HL-60 (cell line): ENCODE data around the gene TPST2.

Experiments used
- DNase-seq, 2 experiments: peaks; one replicate each; pipeline ENCODE4 v3.0.0-alpha.2; 2010 to 2020; ENCODE audit warnings: low read depth in 1 of 2, low spot score in 1 of 2
- H3K27ac ChIP-seq: fragments of 250-450 bp; sonication (Bioruptor Pico); replicated peaks from 2 replicates; pipeline ENCODE4 v1.5.1; 2020; ENCODE audit warnings: mild to moderate bottlenecking, moderate library complexity
- H3K27me3 ChIP-seq: fragments of 250-450 bp; sonication (Bioruptor Pico); 2 replicates; pipeline ENCODE4 v1.5.1; 2021; ENCODE audit warnings: mild to moderate bottlenecking, moderate library complexity; ENCODE audit not compliant: insufficient read depth, poor library complexity, severe bottlenecking
- H3K4me3 ChIP-seq: replicated peaks from 2 replicates; pipeline ENCODE4 v1.5.1; 2011; ENCODE audit warnings: mild to moderate bottlenecking, control low read depth, low read length; ENCODE audit not compliant: insufficient read depth
- GABPA ChIP-seq: IDR thresholded peaks from 2 replicates; pipeline ENCODE4 v1.6.1; 2012; ENCODE audit warnings: low read depth
- POLR2AphosphoS5 ChIP-seq: IDR thresholded peaks from 2 replicates; pipeline ENCODE4 v1.6.1; 2012; ENCODE audit warnings: low read depth
- SPI1 ChIP-seq: IDR thresholded peaks from 2 replicates; pipeline ENCODE4 v1.6.1; 2012; ENCODE audit warnings: low read depth, mild to moderate bottlenecking, borderline replicate concordance
- TF ChIP-seq, protein P1 (sequence below): IDR thresholded peaks from 2 replicates; pipeline ENCODE4 v1.6.1; 2012; ENCODE audit warnings: low read depth; ENCODE audit not compliant: insufficient replicate concordance
- TF ChIP-seq, protein P2 (sequence below): IDR thresholded peaks from one replicate; pipeline ENCODE4 v1.5.1; 2011; ENCODE audit warnings: low read length, control low read depth, inconsistent platforms; ENCODE audit not compliant: insufficient read depth

Gene TPST2

DNA sequence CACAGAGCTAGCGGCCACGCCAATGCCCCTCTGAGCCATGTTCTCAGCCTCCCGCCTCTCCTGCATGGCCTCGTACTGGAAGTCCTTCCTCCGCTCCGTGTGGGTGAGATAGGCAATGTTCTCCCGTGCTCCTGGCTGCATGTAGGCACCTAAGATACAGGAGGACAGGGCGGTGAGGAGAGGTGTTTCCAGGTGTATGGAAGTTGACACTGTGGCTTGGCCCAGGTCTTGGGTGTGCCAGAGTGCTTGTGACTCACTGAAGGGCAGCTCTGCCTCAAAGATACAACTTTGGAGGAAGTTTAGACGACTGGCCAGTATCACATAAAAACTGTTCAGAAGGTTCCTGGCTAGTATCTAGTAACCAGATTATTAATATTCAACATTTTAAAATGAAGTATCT is 97.7 kb downstream of the TPST2 start:
- H3K27ac ChIP-seq: no peak overlapping the region
- H3K27me3 ChIP-seq: no peaks in the 10 kb centered on the region
- H3K4me3 ChIP-seq: no peak overlapping the region
- no peak for TF ChIP-seq POLR2AphosphoS5
- TF ChIP-seq GABPA: no peak
- TF ChIP-seq SPI1: no peak
- TF ChIP-seq, protein P1, sequence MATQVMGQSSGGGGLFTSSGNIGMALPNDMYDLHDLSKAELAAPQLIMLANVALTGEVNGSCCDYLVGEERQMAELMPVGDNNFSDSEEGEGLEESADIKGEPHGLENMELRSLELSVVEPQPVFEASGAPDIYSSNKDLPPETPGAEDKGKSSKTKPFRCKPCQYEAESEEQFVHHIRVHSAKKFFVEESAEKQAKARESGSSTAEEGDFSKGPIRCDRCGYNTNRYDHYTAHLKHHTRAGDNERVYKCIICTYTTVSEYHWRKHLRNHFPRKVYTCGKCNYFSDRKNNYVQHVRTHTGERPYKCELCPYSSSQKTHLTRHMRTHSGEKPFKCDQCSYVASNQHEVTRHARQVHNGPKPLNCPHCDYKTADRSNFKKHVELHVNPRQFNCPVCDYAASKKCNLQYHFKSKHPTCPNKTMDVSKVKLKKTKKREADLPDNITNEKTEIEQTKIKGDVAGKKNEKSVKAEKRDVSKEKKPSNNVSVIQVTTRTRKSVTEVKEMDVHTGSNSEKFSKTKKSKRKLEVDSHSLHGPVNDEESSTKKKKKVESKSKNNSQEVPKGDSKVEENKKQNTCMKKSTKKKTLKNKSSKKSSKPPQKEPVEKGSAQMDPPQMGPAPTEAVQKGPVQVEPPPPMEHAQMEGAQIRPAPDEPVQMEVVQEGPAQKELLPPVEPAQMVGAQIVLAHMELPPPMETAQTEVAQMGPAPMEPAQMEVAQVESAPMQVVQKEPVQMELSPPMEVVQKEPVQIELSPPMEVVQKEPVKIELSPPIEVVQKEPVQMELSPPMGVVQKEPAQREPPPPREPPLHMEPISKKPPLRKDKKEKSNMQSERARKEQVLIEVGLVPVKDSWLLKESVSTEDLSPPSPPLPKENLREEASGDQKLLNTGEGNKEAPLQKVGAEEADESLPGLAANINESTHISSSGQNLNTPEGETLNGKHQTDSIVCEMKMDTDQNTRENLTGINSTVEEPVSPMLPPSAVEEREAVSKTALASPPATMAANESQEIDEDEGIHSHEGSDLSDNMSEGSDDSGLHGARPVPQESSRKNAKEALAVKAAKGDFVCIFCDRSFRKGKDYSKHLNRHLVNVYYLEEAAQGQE: no peak
- no peak for DNase-seq

DNA sequence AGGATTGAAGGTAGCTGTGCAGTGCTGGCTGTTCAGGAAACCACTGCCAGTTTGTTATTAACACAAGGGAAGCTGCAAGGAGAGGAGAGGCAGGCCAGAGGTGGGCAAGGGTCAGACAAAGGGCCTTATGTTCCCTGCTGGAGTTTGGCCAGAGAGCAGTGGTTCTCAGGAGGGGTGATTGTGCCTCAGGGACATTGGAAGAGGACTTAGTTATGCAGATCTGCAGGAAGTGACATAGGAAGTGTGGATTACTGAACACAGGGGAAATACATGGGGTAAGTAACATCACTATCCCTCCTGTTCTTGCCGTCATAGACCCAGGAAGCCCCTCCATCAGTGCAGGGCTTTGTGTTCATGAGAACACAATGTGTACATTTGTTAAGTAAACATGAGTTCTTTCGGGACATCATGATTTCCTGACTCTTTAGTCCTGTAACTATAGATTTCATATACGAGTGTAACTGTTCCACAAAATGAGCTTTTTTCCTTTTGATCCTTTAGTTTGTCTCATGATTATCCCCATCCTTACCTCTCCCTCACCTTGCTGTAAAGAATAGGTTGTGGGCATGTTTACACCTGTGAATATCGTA is 100.4 kb downstream of the TPST2 start:
- no peak for DNase-seq
- H3K27me3 ChIP-seq: no peaks in the 10 kb centered on the region
- no peak overlapping the region for H3K27ac ChIP-seq
- TF ChIP-seq, protein P1: no peak
- TF ChIP-seq POLR2AphosphoS5 (no peak), GABPA (no peak)
- TF ChIP-seq, protein P2, sequence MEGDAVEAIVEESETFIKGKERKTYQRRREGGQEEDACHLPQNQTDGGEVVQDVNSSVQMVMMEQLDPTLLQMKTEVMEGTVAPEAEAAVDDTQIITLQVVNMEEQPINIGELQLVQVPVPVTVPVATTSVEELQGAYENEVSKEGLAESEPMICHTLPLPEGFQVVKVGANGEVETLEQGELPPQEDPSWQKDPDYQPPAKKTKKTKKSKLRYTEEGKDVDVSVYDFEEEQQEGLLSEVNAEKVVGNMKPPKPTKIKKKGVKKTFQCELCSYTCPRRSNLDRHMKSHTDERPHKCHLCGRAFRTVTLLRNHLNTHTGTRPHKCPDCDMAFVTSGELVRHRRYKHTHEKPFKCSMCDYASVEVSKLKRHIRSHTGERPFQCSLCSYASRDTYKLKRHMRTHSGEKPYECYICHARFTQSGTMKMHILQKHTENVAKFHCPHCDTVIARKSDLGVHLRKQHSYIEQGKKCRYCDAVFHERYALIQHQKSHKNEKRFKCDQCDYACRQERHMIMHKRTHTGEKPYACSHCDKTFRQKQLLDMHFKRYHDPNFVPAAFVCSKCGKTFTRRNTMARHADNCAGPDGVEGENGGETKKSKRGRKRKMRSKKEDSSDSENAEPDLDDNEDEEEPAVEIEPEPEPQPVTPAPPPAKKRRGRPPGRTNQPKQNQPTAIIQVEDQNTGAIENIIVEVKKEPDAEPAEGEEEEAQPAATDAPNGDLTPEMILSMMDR: no peak
- no peak overlapping the region for H3K4me3 ChIP-seq

DNA sequence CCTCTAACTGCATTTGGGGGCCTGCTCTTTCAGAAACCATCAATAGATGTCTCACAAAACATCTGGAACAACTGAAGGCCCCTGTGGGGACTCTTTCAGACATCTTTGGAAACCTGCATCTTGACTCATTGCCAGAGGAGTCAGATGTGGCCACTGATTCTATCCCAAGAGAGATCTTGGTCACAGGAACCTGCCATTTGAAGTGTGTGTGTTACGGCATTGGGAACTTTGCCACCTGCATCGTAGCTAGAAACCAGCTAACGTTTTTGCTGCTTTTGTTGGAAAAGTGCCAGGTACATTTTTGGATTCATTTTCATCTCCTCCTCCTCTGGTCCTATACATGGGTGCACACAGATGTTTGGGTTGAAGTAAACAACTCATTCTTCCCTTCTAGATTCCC is 101.9 kb downstream of the TPST2 start:
- H3K27me3 ChIP-seq: no peaks in the 10 kb centered on the region
- no peak overlapping the region for H3K27ac ChIP-seq
- no peak for DNase-seq
- no peak overlapping the region for H3K4me3 ChIP-seq
- TF ChIP-seq GABPA (no peak), POLR2AphosphoS5 (no peak), SPI1 (no peak)
- TF ChIP-seq, protein P1: no peak
- TF ChIP-seq, protein P2: no peak
